Measurements from ENCODE around the gene ZNF18.
"Not testable (repeated sequence)": the region's sequence is repeated elsewhere in the genome, so short reads cannot be mapped to it uniquely, and the experiment has no call there.

ZNF18 gene

DNA sequence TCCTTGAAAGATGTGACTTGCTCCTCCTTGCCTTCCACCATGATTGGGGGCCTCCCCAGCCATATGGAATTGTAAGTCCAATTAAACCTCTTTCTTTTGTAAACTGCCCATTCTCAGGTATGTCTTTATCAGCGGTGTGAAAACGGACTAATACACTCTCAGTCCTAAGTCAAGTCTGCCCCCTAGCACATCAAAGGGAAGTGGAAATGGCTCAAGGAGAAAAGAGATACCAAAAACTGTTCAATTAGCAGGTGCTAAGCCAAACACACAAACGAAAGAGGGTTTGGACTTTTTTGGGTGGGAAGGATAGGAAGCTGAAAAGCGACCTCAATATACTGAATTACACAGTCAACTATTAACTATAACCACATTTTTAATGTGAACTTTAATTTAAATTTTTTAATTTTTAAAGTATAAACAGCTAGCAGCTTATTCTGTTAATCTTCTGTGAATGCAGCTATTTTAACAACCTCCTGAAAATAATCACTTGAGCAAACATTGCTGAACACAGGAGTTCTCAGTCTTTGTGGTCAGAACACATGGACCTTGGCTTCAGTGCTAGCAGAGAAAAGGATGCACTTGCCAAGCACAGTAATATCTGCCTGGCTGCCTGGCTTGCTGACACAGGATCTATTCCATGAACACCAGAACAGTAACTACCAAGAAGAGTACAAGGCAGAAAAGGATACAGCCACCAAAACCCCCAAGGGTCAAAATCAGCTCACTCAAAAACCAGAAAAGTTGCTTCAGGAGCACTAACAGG is 10.9 kb downstream of the ZNF18 start:
- no peak for DNase-seq

- no peak for DNase-seq
Observed at GRCh38 chr17:11981862-11982261, 15.4 kb downstream of the ZNF18 start.

DNA sequence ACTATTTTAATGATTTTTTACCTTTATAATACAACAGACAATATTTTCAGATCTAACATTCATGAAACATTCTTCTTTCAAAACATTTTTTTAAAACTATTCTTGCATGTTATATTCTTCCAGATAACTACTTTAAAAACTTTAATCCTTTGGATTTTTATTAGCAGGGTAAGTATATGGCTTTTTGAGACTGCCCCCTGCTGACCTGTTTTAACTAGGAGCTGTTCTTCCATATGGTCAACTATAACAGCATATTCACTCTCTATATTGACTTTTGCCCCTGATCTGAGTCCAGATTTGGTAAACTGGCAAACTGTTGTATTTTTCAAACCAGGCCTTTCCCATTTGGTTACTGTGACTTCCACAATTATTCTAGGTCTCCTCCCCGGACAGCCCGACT is 16.5 kb downstream of the ZNF18 start:
- no peak for DNase-seq

DNA sequence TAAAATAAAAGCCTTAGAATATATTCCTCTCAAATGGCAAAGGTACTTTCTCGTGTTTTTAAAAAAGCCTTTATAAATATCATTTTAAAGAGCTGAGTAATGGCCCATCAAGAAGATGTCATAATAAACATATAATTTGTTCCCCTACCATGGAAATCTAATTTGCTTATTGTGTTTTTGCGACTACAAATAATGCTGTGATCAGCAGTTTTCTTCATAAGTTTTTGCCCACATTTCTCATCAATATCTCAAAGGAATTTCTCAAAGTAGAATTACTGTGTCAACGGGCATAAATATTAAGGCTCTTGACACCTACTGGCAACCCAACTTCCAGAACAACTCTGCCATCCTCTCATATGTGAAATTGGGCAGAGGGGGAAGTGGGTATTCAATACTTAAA is 17.5 kb downstream of the ZNF18 start:
- no peak for DNase-seq

- not testable (repeated sequence) for DNase-seq
Observed at GRCh38 chr17:11972741-11973140, 24.5 kb downstream of the ZNF18 start.

- DNase-seq = no peak
Observed at GRCh38 chr17:11969565-11969964, 27.7 kb downstream of the ZNF18 start.

DNA sequence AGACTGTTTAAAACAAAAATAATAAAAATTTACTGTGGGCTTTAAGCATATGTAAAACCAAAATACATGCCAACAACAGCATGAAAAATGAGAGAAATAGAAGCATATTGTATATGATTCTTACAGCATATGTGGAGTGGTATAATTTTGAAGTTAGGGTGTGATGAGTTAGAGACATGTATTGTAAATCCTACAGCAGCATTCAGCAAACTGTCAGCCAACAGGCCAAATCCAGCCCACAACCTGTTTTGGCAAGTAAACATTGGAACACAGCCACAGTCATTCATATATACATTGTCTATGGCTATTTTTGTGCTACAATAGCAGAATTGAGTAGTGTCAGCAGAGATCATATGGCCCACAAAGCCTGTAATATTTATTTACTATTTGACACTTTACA is 42.3 kb downstream of the ZNF18 start:
- no peak for DNase-seq

DNA sequence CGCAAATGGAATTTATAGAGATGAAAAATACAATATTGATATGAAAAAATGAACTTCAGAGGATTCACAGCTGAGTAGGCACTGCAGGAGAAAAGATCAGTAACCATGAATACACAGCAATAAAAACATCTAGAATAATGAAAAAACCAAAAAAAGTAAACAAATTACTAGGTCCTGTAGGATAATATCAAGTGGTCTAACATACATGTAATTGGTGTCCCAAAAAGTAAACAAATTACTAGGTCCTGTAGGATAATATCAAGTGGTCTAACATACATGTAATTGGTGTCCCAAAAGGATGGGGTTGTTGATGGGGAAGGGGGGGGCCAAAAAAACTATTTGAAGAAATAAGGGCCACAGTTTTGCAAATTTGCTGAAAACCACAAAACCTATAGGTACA is 43.4 kb downstream of the ZNF18 start:
- no peak for DNase-seq

DNA sequence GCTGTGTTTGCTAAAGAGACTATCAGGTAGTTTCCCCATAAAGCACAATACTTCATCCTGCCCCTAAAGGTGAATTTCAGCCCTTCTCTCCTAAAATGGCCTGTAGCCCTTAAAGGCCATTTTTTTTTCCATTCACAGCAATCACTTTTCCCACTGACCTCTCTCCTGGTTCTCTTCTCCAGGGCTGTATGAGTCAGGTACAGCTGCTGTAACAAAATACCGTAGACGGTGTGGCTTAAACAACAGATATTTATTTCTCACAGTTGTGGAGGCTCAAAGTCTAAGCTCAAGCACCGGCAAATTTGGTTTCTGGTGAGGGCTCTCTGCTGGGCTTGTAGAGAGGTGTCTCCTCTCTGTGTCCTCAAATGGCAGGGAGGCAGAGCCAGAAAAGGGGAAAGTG is 44.7 kb downstream of the ZNF18 start:
- no peak for DNase-seq

DNA sequence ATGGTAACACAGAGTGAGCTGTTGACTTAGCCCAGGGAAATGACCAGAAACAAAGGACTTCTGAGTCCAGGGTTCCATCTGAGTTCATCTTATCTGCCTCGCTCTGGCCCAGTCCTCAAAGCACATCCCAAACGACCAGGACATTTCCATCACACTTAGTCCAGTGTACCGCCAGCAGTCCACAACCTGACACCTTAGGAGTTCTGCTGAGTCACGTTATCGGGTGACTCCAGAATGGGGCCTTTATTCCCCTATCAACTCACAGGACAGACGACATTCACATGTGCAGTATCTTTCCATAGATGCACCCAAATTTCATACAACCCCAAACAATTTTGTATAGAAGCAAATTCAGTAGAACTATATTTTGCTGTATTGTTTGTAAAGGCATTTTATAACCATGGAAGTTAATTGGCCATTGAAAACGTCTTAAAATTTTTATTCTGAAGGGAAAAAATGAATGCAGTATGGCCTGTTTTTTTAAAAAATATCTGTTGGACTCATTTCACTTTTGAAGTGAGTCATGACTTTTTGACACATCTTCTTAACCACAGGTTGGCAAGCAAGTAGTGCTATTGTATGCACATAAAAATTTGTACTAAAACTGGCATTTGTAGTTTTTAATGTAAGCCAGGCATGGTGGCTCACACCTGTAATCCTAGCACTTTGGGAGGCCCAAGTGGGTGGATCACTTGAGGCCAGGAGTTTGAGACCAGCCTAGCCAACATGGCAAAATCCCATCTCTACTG is 46.3 kb downstream of the ZNF18 start:
- DNase-seq = no peak

- DNase-seq = not testable (repeated sequence)
Observed at GRCh38 chr17:11949571-11949970, 47.7 kb downstream of the ZNF18 start.

DNA sequence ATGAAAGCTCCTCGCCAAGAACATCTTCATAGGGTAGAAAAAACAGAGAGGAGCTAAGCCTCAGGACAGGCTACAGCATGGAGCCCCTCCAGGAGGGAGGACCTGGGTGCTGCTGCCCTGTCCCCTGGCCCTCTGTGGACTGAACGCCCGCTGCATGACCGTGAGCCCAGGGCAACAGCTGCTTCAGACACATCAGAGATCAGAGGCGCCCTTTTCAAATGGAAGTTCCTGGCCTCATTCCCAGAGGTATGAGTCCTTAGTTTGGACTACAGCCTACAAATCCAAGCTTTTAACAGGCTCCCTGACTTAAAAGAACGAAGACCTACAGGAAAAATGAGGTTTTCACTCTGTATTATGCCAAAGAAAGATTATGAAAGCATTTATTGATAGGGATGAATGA is 48.5 kb downstream of the ZNF18 start:
- no peak for DNase-seq

DNA sequence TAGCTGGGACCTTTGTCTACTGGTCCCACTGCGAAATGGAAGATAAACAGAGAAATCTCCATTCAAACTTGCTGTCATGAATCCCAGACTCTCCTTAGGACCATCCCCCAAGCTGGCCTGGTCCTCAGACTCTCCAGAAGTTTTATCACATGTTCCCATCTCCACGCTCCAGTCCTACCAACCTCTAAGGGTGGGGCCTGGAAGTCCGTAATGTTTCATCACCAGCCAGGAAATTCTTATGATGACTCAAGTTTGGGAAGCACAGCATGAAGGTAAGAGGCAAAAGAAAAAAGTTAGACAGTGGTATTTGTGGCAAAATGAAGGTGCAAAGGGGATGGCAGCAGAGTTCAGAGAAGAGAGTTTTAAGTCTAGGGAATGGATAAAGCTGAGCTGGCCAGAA is 52.7 kb downstream of the ZNF18 start:
- no peak for DNase-seq

- no peak for DNase-seq
Observed at GRCh38 chr17:11943759-11944347, 53.4 kb downstream of the ZNF18 start.

DNA sequence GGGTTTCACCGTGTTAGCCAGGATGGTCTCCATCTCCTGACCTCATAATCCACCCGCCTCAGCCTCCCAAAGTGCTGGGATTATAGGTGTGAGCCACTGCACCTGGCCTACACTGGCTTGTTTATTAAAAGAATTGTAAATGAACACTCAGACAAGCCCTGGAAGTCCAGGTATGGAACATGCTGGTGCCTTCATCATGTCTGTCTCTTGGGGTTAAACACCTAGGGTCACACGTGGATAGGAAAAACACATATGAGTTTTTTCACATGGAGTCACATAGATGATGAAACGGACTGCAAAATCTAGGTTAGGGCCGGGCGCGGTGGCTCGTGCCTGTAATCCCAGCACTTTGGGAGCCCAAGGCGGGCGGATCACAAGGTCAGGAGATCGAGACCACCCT is 54.2 kb downstream of the ZNF18 start:
- DNase-seq = not testable (repeated sequence)

GRCh38 chr17:11940904-11941303 is 56.4 kb downstream of the ZNF18 start:
- DNase-seq = no peak

DNA sequence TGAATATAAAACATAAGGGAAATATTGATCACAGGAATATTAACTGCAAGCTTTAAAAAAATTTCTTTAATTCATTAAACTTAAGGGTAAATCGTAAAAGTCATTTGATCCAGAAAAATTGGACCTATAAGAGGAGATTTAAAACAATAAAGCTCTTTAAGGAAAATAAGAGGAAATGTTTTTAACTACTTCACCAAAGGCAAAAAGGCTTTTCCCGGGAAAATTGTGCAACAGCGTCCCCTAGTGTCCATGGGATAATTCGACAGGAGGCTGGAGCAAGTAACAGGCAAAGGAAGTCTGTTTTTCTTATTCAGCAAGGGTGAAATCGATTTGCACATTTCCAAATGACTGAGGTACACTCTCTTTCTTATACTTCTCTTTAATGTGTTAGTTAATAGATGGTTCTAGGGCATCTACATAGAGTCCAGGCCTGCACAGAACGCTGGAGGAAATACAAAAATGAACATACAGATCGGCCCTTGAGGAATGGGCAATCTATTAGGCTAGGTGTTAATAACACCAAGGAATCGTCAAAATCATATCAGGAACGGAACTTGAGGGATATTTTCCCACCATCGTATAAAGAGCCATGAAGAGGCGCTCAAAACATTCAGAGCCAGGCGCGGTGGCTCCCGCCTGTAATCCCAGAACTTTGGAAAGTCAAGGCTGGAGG is 61.4 kb downstream of the ZNF18 start:
- peak; percentile 2 for DNase-seq

DNA sequence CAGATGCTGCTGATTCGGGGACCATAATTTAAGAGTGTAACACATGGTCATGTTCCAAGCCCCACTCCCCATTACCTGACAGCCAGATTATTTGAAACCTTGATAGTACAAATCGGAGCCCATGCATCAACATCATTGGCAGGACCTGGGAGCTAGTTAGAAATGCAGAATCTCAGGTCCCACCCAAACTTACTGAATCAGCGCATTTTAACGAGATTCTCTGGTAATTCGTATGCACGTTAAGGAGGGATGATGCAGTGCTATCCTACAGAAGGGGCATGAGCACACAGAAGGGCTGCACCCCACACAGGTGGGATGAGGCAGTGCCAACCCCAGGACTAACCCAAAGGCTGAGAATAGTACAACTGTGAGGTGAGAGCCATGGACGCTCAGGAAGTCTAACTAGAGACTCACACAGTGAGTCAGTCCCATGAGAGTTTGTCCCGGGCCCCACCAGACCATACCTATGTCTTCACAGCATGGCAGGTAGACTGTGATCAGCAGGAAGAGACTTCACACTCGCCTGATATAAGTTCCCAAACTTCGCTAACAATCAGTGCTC is 64.9 kb downstream of the ZNF18 start:
- no peak for DNase-seq

- DNase-seq = no peak
Observed at GRCh38 chr17:11928436-11928835, 68.8 kb downstream of the ZNF18 start.
